ENCODE data around the gene ANKRD22.

Gene ANKRD22

DNA sequence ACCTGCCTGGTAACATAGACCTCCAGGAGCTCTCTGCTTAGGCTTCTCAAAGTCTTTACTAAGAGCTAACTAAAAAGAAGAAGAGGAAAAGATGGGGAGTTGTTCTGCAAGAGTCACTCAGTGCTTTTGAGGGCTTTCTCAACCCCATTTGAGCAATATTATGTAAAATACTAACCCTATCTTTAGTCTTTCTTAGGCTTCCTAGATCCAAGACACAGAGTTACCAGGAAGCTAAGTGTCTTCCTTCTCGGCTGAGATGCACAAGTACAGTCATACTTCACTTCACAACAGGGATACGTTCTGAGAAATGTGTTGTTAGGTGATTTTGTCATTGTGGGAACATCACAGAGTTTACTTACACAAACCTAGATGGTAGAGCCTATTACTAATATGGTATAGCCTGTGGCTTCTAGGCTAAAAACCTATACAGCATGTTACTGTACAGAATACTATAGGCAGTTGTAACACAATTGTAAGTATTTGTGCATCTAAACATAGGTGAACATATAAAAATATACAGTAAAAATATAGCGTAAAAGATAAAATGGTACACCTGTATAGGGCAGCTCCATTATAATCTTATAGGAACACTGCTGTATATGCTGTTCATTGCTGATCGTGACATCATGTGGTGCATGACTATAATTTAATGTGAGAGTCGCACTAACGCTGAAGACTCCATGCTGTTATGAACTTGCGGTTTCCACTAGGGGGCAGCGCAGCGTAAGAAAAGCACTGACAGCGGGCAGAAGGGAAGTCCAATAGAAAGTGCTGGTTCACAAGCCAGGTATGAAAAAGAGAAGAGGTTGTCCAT lies 16.3 kb downstream of the ANKRD22 start:
- peak; percentile 87 for DNase-seq
- Mint-ChIP-seq H3K9me3 (no peaks in the 10 kb centered on the region), H3K4me1 (ENCODE audit: low read depth) (peaks cover 31% of the 10 kb centered on the region), H3K27me3 (no peaks in the 10 kb centered on the region), H3K27ac (no peak overlapping the region), H3K4me3 (no peak overlapping the region), H3K36me3 (ENCODE audit: low read depth) (no peaks in the 10 kb centered on the region)

DNA sequence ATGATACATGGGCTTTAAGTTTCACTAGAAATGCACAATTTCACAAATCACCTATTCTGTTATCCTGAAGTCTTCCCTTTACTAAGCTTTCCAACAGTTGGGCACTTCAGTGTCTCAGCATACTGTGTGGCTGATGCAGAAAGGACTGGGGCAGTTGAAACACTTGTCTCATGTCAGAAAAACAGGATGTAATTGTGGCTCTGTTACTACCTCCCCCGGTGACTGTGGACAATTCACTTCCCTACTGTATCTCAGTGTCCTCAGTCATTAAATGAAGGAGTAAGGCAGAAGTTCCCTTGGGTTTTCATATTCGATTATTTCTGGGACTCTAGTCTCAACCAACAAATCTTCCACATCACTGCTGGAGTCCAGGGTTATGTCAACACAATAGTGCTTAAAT lies 17.9 kb downstream of the ANKRD22 start:
- H3K27me3 Mint-ChIP-seq, result no peaks in the 10 kb centered on the region
- H3K4me3 Mint-ChIP-seq, result no peak overlapping the region
- no peaks in the 10 kb centered on the region for H3K9me3 Mint-ChIP-seq
- H3K4me1 Mint-ChIP-seq (ENCODE audit: low read depth), result peaks cover 39% of the 10 kb centered on the region
- no peak for DNase-seq
- H3K27ac Mint-ChIP-seq, result no peak overlapping the region
- no peaks in the 10 kb centered on the region for H3K36me3 Mint-ChIP-seq (ENCODE audit: low read depth)

DNA sequence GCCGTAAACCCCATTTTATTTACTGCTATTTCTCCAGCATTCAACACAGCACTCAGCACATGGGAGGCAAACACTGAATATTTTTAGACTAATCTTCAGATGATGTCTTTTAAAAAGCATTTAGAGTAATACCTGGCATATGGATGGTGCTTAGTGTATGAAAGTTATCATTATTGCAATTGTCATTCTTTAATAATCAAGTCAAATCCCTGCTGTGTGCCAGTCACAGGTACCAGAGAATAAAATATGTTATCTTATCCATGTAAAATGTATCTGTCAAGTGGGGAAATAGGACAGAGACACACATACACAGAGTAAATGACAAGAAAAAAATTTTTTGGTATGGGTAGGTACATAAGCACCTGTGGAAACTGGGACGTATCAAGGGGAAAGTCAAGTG lies 18.5 kb downstream of the ANKRD22 start:
- Mint-ChIP-seq H3K9me3 (no peaks in the 10 kb centered on the region), H3K27ac (no peak overlapping the region)

DNA sequence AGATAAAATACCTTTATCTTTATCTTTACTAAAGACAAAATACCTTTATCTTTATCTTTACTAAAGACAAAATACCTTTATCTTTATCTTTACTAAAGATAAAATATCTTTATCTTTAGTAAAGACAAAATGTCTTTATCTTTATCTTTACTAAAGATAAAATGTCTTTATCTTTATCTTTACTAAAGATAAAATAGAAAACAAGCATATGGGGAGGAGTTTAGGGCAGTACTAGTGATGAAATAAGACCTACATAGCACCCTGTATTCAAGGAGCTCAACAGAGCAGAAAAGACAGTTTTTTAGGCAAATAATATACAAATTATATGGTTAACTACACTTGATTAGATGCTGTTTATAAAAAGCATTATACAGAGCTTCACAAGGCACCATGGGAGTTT lies 19.3 kb downstream of the ANKRD22 start:
- Mint-ChIP-seq H3K36me3 (ENCODE audit: low read depth) (no peaks in the 10 kb centered on the region), H3K4me1 (ENCODE audit: low read depth) (peaks cover 51% of the 10 kb centered on the region), H3K4me3 (no peak overlapping the region), H3K9me3 (no peaks in the 10 kb centered on the region), H3K27me3 (no peaks in the 10 kb centered on the region), H3K27ac (no peak overlapping the region)
- no peak for DNase-seq

More for the DNA sequence above, 18.5 kb downstream of the ANKRD22 start:
- peaks cover 45% of the 10 kb centered on the region for H3K4me1 Mint-ChIP-seq (ENCODE audit: low read depth)
- DNase-seq, result no peak
- no peak overlapping the region for H3K4me3 Mint-ChIP-seq
- no peaks in the 10 kb centered on the region for H3K27me3 Mint-ChIP-seq
- H3K36me3 Mint-ChIP-seq (ENCODE audit: low read depth), result no peaks in the 10 kb centered on the region

DNA sequence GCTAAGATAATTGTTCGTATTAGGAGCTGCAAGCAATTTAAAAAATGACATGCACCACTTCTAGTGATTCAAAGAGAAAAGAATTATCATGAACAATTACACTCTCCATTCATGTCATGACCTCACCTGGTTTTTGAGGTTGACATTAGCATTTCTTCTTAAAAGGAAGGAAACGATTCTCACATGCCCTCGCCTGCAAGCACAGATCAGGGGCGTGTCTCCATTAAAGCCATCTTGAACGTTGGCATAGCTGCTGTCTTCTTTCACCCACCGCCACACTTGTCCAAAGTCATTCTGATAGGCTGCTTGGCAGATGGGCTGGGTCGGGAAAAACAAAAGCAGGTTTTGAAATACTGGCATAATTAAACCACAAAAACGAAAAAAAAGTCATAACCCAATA lies 19.9 kb downstream of the ANKRD22 start:
- Mint-ChIP-seq H3K27ac (no peak overlapping the region), H3K4me3 (peak overlapping the region; percentile 4), H3K27me3 (no peaks in the 10 kb centered on the region), H3K36me3 (ENCODE audit: low read depth) (no peaks in the 10 kb centered on the region), H3K4me1 (ENCODE audit: low read depth) (peaks cover 56% of the 10 kb centered on the region), H3K9me3 (no peaks in the 10 kb centered on the region)
- DNase-seq, result no peak

DNA sequence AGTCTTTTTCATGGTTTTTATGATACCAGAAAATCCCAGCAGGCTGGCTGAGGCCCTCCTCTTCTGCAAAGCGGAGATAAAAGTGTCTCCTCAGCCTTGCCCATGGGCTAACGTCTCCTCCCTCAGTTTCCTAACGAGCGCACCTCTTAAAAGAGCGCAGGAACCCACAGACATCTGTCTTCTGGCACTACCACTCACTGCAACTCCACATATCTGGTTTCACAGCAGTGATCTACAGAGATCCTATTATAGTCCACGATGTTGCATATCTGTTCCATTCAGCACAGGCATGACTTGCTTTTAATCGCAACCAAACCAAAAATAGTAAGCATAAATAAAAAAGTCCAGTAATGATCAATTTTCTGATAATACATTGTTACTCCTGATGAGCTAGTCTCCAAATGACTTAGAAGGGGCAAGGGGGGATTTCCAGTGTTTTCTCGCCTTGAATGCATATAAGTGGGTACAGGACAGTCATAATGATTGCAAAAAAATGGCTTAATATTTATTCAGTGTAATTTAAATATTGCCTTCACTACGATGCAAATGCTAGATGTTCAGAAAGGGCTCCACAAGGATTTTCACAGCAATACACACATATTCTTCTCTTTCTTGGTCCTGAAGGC lies 20.9 kb downstream of the ANKRD22 start:
- Mint-ChIP-seq H3K4me3 (no peak overlapping the region), H3K9me3 (no peaks in the 10 kb centered on the region), H3K27ac (no peak overlapping the region), H3K4me1 (ENCODE audit: low read depth) (peaks cover 66% of the 10 kb centered on the region), H3K27me3 (no peaks in the 10 kb centered on the region), H3K36me3 (ENCODE audit: low read depth) (no peaks in the 10 kb centered on the region)
- no peak for DNase-seq

DNA sequence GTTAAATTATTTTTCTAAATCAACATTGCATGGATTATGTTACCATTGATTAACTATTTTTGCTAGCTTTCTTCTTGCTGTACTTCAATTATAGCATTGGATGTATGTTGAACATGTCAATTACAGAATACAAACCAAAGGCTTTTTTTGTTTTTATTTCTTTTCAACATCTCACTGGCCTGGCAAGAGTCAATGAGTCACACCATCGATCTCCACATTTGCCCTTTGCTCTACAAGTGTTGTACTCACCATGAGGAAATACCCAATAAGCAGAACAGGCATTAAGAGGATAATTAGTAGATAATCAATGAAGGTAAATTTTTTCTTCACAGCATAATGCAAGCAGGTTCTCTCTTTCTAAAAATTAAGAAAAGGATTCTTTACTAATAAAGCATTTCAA lies 23.3 kb downstream of the ANKRD22 start:
- H3K36me3 Mint-ChIP-seq (ENCODE audit: low read depth), result no peaks in the 10 kb centered on the region
- H3K4me1 Mint-ChIP-seq (ENCODE audit: low read depth), result peaks cover 76% of the 10 kb centered on the region
- no peak overlapping the region for H3K27ac Mint-ChIP-seq
- DNase-seq, result no peak
- H3K27me3 Mint-ChIP-seq, result no peaks in the 10 kb centered on the region
- peaks cover 3% of the 10 kb centered on the region for H3K9me3 Mint-ChIP-seq
- no peak overlapping the region for H3K4me3 Mint-ChIP-seq

DNA sequence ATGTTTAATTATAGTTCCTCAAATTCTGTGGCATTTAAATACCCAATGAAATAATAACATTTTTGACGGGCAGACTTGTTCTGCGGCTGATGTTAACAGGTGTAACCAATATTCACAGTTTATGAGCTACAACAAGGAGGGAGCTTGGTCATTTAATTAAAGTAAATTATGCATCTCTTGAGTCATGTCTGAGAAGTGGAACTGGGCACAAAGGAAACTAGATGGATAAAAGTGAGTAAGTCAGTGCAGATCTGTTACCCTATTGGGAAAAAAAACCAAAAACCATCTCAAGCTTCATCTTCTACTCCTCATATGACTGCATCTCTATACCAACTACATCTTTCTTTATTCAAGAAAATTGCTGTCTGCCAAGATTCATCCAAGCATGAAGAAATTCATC lies 24.0 kb downstream of the ANKRD22 start:
- Mint-ChIP-seq H3K4me1 (ENCODE audit: low read depth) (peaks cover 70% of the 10 kb centered on the region), H3K9me3 (peaks cover 3% of the 10 kb centered on the region), H3K4me3 (no peak overlapping the region), H3K27ac (no peak overlapping the region), H3K27me3 (no peaks in the 10 kb centered on the region), H3K36me3 (ENCODE audit: low read depth) (no peaks in the 10 kb centered on the region)
- DNase-seq, result no peak

DNA sequence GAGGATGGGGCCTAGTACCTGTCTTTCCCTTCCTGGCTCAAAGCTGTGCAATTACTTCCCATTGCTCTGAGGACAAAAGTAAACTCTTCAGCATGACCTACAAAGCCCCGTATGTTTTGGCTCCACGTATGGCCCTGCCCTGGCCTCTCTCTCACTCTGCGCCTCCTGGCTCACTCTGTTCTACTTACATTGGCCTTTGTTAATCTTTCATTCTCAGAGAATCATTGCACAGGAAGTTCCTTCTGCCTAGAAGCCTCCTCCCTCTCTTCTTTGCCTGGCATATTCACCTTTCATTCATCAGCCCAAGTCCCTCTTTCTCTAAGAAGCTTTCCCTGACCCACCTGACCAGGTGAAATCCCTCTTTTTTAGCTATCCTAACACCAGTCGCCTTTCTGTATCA lies 25.3 kb downstream of the ANKRD22 start:
- H3K27me3 Mint-ChIP-seq, result no peaks in the 10 kb centered on the region
- H3K4me3 Mint-ChIP-seq, result no peak overlapping the region
- peak overlapping the region; percentile 47 for H3K27ac Mint-ChIP-seq
- H3K4me1 Mint-ChIP-seq (ENCODE audit: low read depth), result peaks cover 70% of the 10 kb centered on the region
- no peak for DNase-seq
- peaks cover 3% of the 10 kb centered on the region for H3K9me3 Mint-ChIP-seq
- no peaks in the 10 kb centered on the region for H3K36me3 Mint-ChIP-seq (ENCODE audit: low read depth)

DNA sequence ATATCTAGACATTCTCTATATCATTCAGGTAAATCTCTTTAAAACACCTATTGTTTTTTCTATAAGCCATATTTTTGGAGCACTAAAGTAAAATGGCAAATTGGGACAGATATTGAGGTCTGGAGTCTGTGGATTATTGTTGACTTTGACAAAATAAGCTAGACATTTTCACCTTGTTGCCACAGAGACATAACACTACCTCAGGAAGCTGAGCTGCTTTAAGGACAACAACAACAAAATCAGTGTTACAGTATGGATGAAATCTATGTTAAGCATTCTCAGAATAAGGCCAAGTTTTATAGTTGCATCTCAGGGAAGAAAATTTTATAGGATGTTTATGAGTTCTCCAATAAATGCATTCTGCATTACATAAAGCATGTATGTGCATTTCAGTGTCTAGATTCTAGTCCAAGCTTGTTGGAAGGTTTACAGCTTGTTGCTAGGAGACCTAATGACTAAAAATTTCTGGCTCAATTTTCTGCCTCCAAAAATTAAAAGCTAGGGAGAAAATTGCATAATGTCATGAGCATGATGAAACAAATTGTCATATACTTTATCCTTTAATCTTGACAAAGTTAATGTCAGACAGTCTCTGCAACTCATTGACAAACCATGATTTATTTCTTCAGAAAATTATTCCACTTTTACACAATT lies 30.8 kb downstream of the ANKRD22 start:
- Mint-ChIP-seq H3K4me3 (no peak overlapping the region), H3K36me3 (ENCODE audit: low read depth) (no peaks in the 10 kb centered on the region), H3K27me3 (no peaks in the 10 kb centered on the region), H3K9me3 (peaks cover 3% of the 10 kb centered on the region), H3K4me1 (ENCODE audit: low read depth) (peaks cover 41% of the 10 kb centered on the region), H3K27ac (no peak overlapping the region)
- DNase-seq, result no peak

DNA sequence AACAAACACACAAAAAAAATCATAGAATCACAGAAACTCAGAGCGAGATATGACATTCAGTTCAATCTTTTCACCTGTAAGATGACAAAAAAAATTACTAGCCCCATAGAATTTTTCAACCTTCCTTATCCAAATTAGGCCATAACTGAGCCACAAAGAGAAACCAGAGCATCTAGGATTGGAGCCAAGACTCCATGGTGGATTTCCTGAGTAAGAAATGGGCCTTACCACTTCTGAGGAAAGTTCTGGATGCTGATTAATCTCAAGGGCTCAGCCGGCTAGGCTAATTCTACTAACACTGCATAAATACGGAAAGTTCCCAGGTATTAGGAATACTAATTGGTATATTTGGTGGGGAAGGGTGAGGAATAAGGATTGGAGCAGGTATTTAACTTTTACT lies 32.4 kb downstream of the ANKRD22 start:
- H3K36me3 Mint-ChIP-seq (ENCODE audit: low read depth), result no peaks in the 10 kb centered on the region
- no peak overlapping the region for H3K27ac Mint-ChIP-seq
- H3K4me1 Mint-ChIP-seq (ENCODE audit: low read depth), result peaks cover 35% of the 10 kb centered on the region
- peaks cover 3% of the 10 kb centered on the region for H3K9me3 Mint-ChIP-seq
- DNase-seq, result no peak
- H3K4me3 Mint-ChIP-seq, result no peak overlapping the region
- no peaks in the 10 kb centered on the region for H3K27me3 Mint-ChIP-seq

DNA sequence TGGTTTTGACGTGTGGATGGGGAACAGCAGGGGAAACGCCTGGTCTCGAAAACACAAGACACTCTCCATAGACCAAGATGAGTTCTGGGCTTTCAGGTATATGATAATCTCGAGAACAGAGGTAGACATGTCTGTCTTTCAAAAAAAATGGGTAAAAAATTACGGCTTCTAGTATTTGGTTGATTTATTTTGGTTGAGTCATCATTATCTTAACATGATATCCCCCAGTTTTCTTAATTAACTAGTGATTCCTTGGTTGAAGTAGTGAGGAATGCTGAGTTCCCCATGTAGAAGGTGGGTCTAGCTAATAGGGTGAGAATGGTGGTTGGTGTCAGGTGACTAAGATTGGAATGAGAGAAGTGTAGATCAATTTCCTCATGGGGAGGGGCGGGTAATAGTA lies 38.4 kb downstream of the ANKRD22 start:
- Mint-ChIP-seq H3K36me3 (ENCODE audit: low read depth) (no peaks in the 10 kb centered on the region), H3K9me3 (no peaks in the 10 kb centered on the region), H3K27ac (no peak overlapping the region), H3K4me3 (no peak overlapping the region), H3K4me1 (ENCODE audit: low read depth) (peaks cover 24% of the 10 kb centered on the region), H3K27me3 (no peaks in the 10 kb centered on the region)
- DNase-seq, result no peak

DNA sequence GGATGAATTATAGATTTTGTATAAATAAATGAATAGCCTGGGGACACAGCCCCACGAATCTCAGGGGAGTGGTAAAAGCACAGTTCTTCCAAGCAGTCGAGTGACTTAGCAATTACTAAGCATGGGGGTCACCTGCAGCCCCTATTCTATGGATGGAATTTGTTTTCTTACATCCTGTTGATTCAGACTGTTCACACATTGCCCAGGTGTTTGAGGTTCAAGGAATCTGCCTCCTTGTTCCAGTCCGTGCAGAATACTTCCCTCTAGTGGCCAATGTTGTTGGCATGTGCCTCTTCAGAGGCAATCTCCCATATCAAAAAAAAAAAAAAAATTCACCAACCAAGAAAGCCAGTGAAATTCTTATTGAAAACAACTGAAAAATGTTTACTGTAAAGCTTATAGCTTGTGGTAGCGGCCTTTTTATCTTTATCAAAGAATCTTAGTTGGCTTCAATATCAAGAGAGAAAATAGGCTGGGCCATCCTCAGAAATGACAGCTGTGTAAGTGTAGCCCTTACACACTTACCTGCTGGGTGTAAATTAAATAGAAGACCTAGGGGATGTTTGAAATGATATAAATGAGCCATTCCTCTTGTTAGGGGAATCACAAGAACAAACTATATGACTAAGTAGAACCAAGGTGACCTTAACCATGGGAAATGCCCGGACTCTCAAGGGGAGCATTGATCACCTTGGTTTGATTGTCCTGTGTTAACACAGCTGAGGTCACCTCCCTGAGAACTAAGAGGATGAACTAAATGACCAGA lies 41.3 kb downstream of the ANKRD22 start:
- H3K27ac Mint-ChIP-seq, result no peak overlapping the region
- no peak for DNase-seq
- no peaks in the 10 kb centered on the region for H3K27me3 Mint-ChIP-seq
- H3K36me3 Mint-ChIP-seq (ENCODE audit: low read depth), result no peaks in the 10 kb centered on the region
- no peaks in the 10 kb centered on the region for H3K9me3 Mint-ChIP-seq
- no peak overlapping the region for H3K4me3 Mint-ChIP-seq
- H3K4me1 Mint-ChIP-seq (ENCODE audit: low read depth), result peaks cover 17% of the 10 kb centered on the region

DNA sequence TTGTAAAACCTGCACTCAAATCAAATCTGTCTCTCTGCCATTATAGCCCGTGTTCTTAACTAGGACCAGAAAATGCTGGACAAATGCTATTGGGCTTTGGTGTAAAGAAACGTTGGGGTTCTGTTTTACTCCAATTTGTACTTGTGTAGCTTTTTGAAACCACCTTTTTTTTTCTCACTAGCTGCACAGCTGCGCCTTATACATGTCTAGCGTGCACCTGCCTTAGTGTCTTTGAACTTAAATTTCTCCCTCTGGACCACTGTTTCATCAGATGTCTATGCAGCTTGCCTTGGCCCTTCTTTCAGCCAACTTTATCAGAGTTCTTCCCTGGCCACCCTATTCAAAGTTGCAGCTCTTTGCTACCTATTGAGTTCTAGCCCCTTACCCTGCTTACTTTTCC lies 42.0 kb downstream of the ANKRD22 start:
- H3K4me1 Mint-ChIP-seq (ENCODE audit: low read depth), result peaks cover 12% of the 10 kb centered on the region
- no peaks in the 10 kb centered on the region for H3K9me3 Mint-ChIP-seq
- no peak for DNase-seq
- H3K36me3 Mint-ChIP-seq (ENCODE audit: low read depth), result no peaks in the 10 kb centered on the region
- no peak overlapping the region for H3K4me3 Mint-ChIP-seq
- H3K27ac Mint-ChIP-seq, result no peak overlapping the region
- no peaks in the 10 kb centered on the region for H3K27me3 Mint-ChIP-seq
